OCI-LY1 (cell line): Measurements from ENCODE around the gene EML6.

Experiments
- EZH2 ChIP-seq: fragments of 200-600 bp; sonication (generic), shearing (Covaris generic); IDR thresholded peaks from 2 replicates; pipeline ENCODE4 v1.8.0; 2017; ENCODE audit warnings: borderline replicate concordance, mixed run types, mild to moderate bottlenecking, antibody characterized with exemption, low read length, moderate library complexity, mixed read lengths
- TF ChIP-seq, protein P1 (sequence below): fragments of 200-600 bp; sonication (generic), shearing (Covaris generic); IDR thresholded peaks from 2 replicates; pipeline ENCODE4 v1.5.1; 2017; ENCODE audit warnings: mild to moderate bottlenecking, antibody characterized with exemption, low read length, moderate library complexity, mixed read lengths

DNA sequence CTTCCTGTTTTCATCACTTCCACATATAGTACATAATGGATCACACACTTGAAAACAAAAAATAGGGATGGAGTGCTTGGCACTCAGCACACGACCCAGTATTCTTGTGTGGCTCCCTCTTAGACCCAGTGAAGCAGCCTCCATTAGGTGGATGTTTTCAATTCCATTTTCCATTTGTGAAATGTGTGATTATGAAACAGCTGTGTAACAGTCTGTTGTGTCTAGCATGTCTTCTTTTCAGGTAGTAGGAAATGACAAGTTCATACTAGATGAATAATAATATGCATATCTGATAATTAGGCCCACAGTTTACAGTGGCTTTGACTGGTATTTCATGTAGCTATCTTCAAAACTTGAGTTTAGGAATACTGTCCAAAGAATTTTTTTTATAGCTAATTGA is 35.5 kb downstream of the EML6 start:
- TF ChIP-seq, protein P1, sequence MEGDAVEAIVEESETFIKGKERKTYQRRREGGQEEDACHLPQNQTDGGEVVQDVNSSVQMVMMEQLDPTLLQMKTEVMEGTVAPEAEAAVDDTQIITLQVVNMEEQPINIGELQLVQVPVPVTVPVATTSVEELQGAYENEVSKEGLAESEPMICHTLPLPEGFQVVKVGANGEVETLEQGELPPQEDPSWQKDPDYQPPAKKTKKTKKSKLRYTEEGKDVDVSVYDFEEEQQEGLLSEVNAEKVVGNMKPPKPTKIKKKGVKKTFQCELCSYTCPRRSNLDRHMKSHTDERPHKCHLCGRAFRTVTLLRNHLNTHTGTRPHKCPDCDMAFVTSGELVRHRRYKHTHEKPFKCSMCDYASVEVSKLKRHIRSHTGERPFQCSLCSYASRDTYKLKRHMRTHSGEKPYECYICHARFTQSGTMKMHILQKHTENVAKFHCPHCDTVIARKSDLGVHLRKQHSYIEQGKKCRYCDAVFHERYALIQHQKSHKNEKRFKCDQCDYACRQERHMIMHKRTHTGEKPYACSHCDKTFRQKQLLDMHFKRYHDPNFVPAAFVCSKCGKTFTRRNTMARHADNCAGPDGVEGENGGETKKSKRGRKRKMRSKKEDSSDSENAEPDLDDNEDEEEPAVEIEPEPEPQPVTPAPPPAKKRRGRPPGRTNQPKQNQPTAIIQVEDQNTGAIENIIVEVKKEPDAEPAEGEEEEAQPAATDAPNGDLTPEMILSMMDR, result no peak
- no peak for TF ChIP-seq EZH2
